H1 (cell line): Measurements from ENCODE around the gene SLC27A2. TPM values are rescaled to one million over a fixed set of nuclear protein-coding genes. Genes with fewer than 3 reads are reported as not detected.

Experiments
- CTCF ChIA-PET: fragments of 300-600 bp; sonication (Branson Sonifier 250); formaldehyde crosslinking; loops from one replicate; lab custom pipeline; 2021; ENCODE audit not compliant: partially characterized antibody; lab: Charles Lee
- POLR2A ChIA-PET: fragments of 300-600 bp; sonication (Branson Sonifier 250); formaldehyde crosslinking; loops from one replicate; lab custom pipeline; 2021; ENCODE audit warnings: inconsistent platforms; ENCODE audit not compliant: partially characterized antibody; lab: Charles Lee
- DNase-seq, 2 experiments: peaks; one replicate each; pipeline versions ENCODE4 v3.0.0 to v3.0.0-alpha.2; 2010 to 2022; ENCODE audit warnings: low spot score in 2 of 2, low read depth in 1 of 2, mixed read lengths in 1 of 2
- FAIRE-seq: peaks from 2 replicates; lab custom pipeline; 2011; peaks lifted over from hg19 to GRCh38; lab: Jason Lieb, UNC
- H2AFZ ChIP-seq: 2 replicates; pipeline ENCODE4 v1.8.1; 2012; ENCODE audit warnings: low read length, inconsistent platforms
- H2AK5ac ChIP-seq: 2 replicates; pipeline ENCODE4 v1.6.1; 2013; ENCODE audit warnings: low read depth, low read length
- H2BK120ac ChIP-seq: replicated peaks from 2 replicates; pipeline ENCODE3; 2013; ENCODE audit warnings: low read depth, low read length, inconsistent platforms
- H2BK12ac ChIP-seq: 2 replicates; pipeline ENCODE4 v1.6.1; 2013; ENCODE audit warnings: low read depth, low read length
- H2BK15ac ChIP-seq: 2 replicates; pipeline ENCODE4 v1.6.1; 2013; ENCODE audit warnings: low read length
- H2BK20ac ChIP-seq: 2 replicates; pipeline ENCODE4 v1.6.1; 2013; ENCODE audit warnings: low read length
- H2BK5ac ChIP-seq: 2 replicates; pipeline ENCODE4 v1.6.1; 2013; ENCODE audit warnings: low read depth, low read length
- H3K14ac ChIP-seq: 2 replicates; pipeline ENCODE4 v1.6.1; 2013; ENCODE audit warnings: inconsistent platforms; ENCODE audit not compliant: insufficient read length
- H3K18ac ChIP-seq: 2 replicates; pipeline ENCODE4 v1.6.1; 2013; ENCODE audit warnings: low read length; ENCODE audit errors: extremely low read depth
- H3K23ac ChIP-seq: 2 replicates; pipeline ENCODE4 v1.6.1; 2013; ENCODE audit warnings: inconsistent platforms; ENCODE audit not compliant: insufficient read length
- H3K23me2 ChIP-seq: 2 replicates; pipeline ENCODE4 v1.6.1; 2013; ENCODE audit warnings: low read depth, low read length
- H3K27ac ChIP-seq: 2 replicates; pipeline ENCODE4 v1.6.1; 2011; ENCODE audit warnings: low read depth, low read length, inconsistent platforms
- H3K27me3 ChIP-seq, 4 experiments: replicated peaks in 1 of 4; 1 replicate in 1 of 4; 2 replicates in 3 of 4; pipeline versions ENCODE4 v1.6.1 to v1.8.1; 2011 to 2013; ENCODE audit warnings: low read length in 3 of 4, mild to moderate bottlenecking in 3 of 4, inconsistent platforms in 2 of 4, mixed read lengths in 2 of 4, moderate library complexity in 1 of 4; ENCODE audit not compliant: control insufficient read depth in 3 of 4, insufficient read depth in 3 of 4; ENCODE audit errors: extremely low read depth in 1 of 4
- H3K36me3 ChIP-seq, 4 experiments: 2 replicates each; pipeline versions ENCODE4 v1.6.1 to v1.8.1; 2011 to 2013; ENCODE audit warnings: mild to moderate bottlenecking in 4 of 4, low read length in 3 of 4, moderate library complexity in 2 of 4, control low read depth in 1 of 4, inconsistent platforms in 1 of 4; ENCODE audit not compliant: insufficient read depth in 4 of 4, control insufficient read depth in 2 of 4
- H3K4ac ChIP-seq: replicated peaks from 2 replicates; pipeline ENCODE3; 2013; ENCODE audit warnings: low read length, low read depth, mixed read lengths, inconsistent platforms; ENCODE audit not compliant: insufficient read length
- H3K4me1 ChIP-seq, 4 experiments: replicated peaks in 1 of 4; 1 replicate in 1 of 4; 2 replicates in 3 of 4; pipeline versions ENCODE4 v1.6.1 to v1.8.1; 2011 to 2013; ENCODE audit warnings: low read length in 3 of 4, inconsistent platforms in 2 of 4, mixed read lengths in 1 of 4; ENCODE audit not compliant: insufficient read depth in 4 of 4, control insufficient read depth in 3 of 4
- H3K4me2 ChIP-seq, 2 experiments: 2 replicates each; pipeline versions ENCODE4 v1.6.1 to v1.8.1; 2011 to 2013; ENCODE audit warnings: low read depth in 2 of 2, low read length in 2 of 2, control low read depth in 1 of 2, inconsistent platforms in 1 of 2, mild to moderate bottlenecking in 1 of 2; ENCODE audit not compliant: insufficient read depth in 1 of 2
- H3K4me3 ChIP-seq, 4 experiments: fragments of 200-600, 300-600 bp in 1 of 4; sonication (generic), shearing (Covaris generic), sonication (Bioruptor Twin) in 1 of 4; 2 replicates each; pipeline versions ENCODE4 v1.5.1 to v1.8.1; 2011 to 2016; ENCODE audit warnings: low read length in 4 of 4, low read depth in 3 of 4, control low read depth in 2 of 4, inconsistent platforms in 2 of 4, mild to moderate bottlenecking in 2 of 4, mixed read lengths in 1 of 4, moderate library complexity in 1 of 4; ENCODE audit not compliant: insufficient read depth in 2 of 4; ENCODE audit errors: extremely low read depth in 1 of 4
- H3K56ac ChIP-seq: replicated peaks from 2 replicates; pipeline ENCODE3; 2013; ENCODE audit warnings: low read depth, mild to moderate bottlenecking, mixed read lengths, low read length, inconsistent platforms; ENCODE audit not compliant: insufficient read length
- H3K79me1 ChIP-seq: 2 replicates; pipeline ENCODE4 v1.6.1; 2013; ENCODE audit warnings: low read depth, low read length, control low read depth
- H3K79me2 ChIP-seq, 2 experiments: 2 replicates each; pipeline versions ENCODE4 v1.6.1 to v1.8.1; 2012 to 2013; ENCODE audit warnings: low read length in 2 of 2, mild to moderate bottlenecking in 2 of 2, inconsistent platforms in 1 of 2; ENCODE audit not compliant: insufficient read depth in 2 of 2, control insufficient read depth in 1 of 2
- H3K9ac ChIP-seq, 4 experiments: replicated peaks in 1 of 4; 1 replicate in 1 of 4; 2 replicates in 3 of 4; pipeline versions ENCODE4 v1.6.1 to v1.8.1; 2011 to 2013; ENCODE audit warnings: low read depth in 3 of 4, low read length in 3 of 4, control low read depth in 2 of 4, mild to moderate bottlenecking in 2 of 4, moderate library complexity in 2 of 4, inconsistent platforms in 1 of 4; ENCODE audit errors: extremely low read depth in 1 of 4
- H3K9me3 ChIP-seq, 2 experiments: 2 replicates each; pipeline versions ENCODE4 v1.6.1 to v1.8.1; 2012 to 2013; ENCODE audit warnings: mild to moderate bottlenecking in 2 of 2, moderate library complexity in 2 of 2, control low read depth in 1 of 2, inconsistent platforms in 1 of 2, low read depth in 1 of 2, low read length in 1 of 2, mixed read lengths in 1 of 2; ENCODE audit not compliant: insufficient read depth in 2 of 2
- H4K20me1 ChIP-seq, 2 experiments: replicated peaks in 1 of 2; 2 replicates each; pipeline versions ENCODE3 to v1.8.1; 2011 to 2013; ENCODE audit warnings: inconsistent platforms in 2 of 2, low read length in 2 of 2, mild to moderate bottlenecking in 1 of 2; ENCODE audit not compliant: insufficient read depth in 2 of 2, control insufficient read depth in 1 of 2
- H4K5ac ChIP-seq: 2 replicates; pipeline ENCODE4 v1.6.1; 2013; ENCODE audit warnings: low read length, low read depth, mixed read lengths, inconsistent platforms; ENCODE audit not compliant: insufficient read length
- H4K8ac ChIP-seq: 2 replicates; pipeline ENCODE4 v1.8.0; 2013; ENCODE audit warnings: mild to moderate bottlenecking, moderate library complexity, low read length, inconsistent platforms; ENCODE audit not compliant: insufficient read depth; ENCODE audit errors: extremely low read depth
- H4K91ac ChIP-seq: replicated peaks from 2 replicates; pipeline ENCODE3; 2013; ENCODE audit warnings: low read length, mixed read lengths, inconsistent platforms; ENCODE audit not compliant: insufficient read length
- CHD1 ChIP-seq: IDR thresholded peaks from 2 replicates; pipeline ENCODE4 v1.6.1; 2012; ENCODE audit warnings: low read depth, low read length, improper control_type of control experiment
- CTCF ChIP-seq, 3 experiments: IDR thresholded peaks; 1 replicate in 2 of 3; 2 replicates in 1 of 3; pipeline versions ENCODE4 v1.5.1 to v1.6.1; 2011; ENCODE audit warnings: low read length in 3 of 3, mild to moderate bottlenecking in 3 of 3, inconsistent platforms in 2 of 3, low read depth in 1 of 3, moderate library complexity in 1 of 3; ENCODE audit not compliant: insufficient read depth in 1 of 3; ENCODE audit errors: control extremely low read depth in 1 of 3
- KDM4A ChIP-seq: IDR thresholded peaks from one replicate; pipeline ENCODE4 v1.7.1; 2012; ENCODE audit warnings: low read depth, mild to moderate bottlenecking, moderate library complexity, low read length, inconsistent platforms; ENCODE audit not compliant: severe bottlenecking
- MAX ChIP-seq: IDR thresholded peaks from 2 replicates; pipeline ENCODE4 v1.6.1; 2012; ENCODE audit warnings: inconsistent platforms
- RAD21 ChIP-seq, 2 experiments: IDR thresholded peaks in 1 of 2; conservative IDR thresholded peaks in 1 of 2; 2 replicates each; pipeline ENCODE4 v1.6.1; 2011; ENCODE audit warnings: low read depth in 2 of 2, low read length in 2 of 2, improper control_type of control experiment in 1 of 2, inconsistent platforms in 1 of 2, mild to moderate bottlenecking in 1 of 2, moderate library complexity in 1 of 2
- RBBP5 ChIP-seq: IDR thresholded peaks from 2 replicates; pipeline ENCODE4 v1.7.1; 2012; ENCODE audit warnings: low read depth, mild to moderate bottlenecking, inconsistent platforms, low read length, moderate library complexity, borderline replicate concordance
- TBP ChIP-seq: IDR thresholded peaks from 2 replicates; pipeline ENCODE4 v1.6.1; 2011; ENCODE audit warnings: low read depth, low read length, improper control_type of control experiment
- TEAD4 ChIP-seq: IDR thresholded peaks from 2 replicates; pipeline ENCODE4 v1.6.1; 2012; ENCODE audit warnings: low read depth, low read length, inconsistent platforms, mixed read lengths
- USF2 ChIP-seq: IDR thresholded peaks from 2 replicates; pipeline ENCODE4 v1.6.1; 2011; ENCODE audit warnings: low read length, improper control_type of control experiment
- WGBS, 2 experiments: shearing (Covaris generic) in 1 of 2; methylation state at CpG; one replicate each; pipeline versions ENCODE4 v1.1.6 to v1.1.7; 2013 to 2015; ENCODE audit warnings: low lambda C conversion rate in 2 of 2, mixed read lengths in 2 of 2, inconsistent platforms in 1 of 2, low coverage in 1 of 2, missing lambda C conversion rate in 1 of 2; ENCODE audit not compliant: insufficient replicate concordance in 2 of 2, insufficient coverage in 1 of 2, insufficient read length in 1 of 2; ENCODE audit errors: extremely low coverage in 1 of 2, missing lambda C conversion rate in 1 of 2; 5-methylcytosine and 5-hydroxymethylcytosine counted together
- polyA plus RNA-seq, 7 experiments: library from polyadenylated mRNA; depleted of rRNA in 3 of 7; stranded (reverse) in 5 of 7; unstranded in 2 of 7; fragments of >200 nt in 5 of 7; fragments of 200-250 nt in 2 of 7; gene quantifications; 1 replicate in 5 of 7; 2 replicates in 1 of 7; 4 replicates in 1 of 7; pipeline versions ENCODE4 v1.2.1 to v1.2.3, GENCODE V29; 2011 to 2013; ENCODE audit warnings: missing spikeins in 2 of 7, mixed read lengths in 2 of 7
- total RNA-seq: library from RNA; stranded (reverse); fragmentation: NEBNext Ultra II Directional; extraction: Animal tissue kit (Norgen Biotek cat#: 25700); gene quantifications from 2 replicates; pipeline ENCODE4 v1.2.1, GENCODE V29; 2021

Gene SLC27A2
- total and polyA plus RNA-seq, 2 of the 8 experiments (the other 6 are each of a cell fraction or from before 2014, with no cell fraction given): 5.6 to 5.8 TPM

GRCh38 chr15:50228866-50229265 lies 46.9 kb downstream of the SLC27A2 start:
- WGBS, 2 experiments: 93% methylated on average over 3 of the region's 3 CpGs; no CpG with 5 or more reads in 1 of the 2 experiments
- TF ChIP-seq TBP (no peak), USF2 (no peak), KDM4A (no peak), RBBP5 (no peak), CTCF (IDR thresholded peaks at IDR 0.05; ENCODE audit: control extremely low read depth in 1 of 3, insufficient read depth in 1 of 3, low read depth in 1 of 3, low read length in 3 of 3) (no peak), RAD21 (IDR thresholded peaks at IDR 0.05 in 1 of 2, conservative IDR thresholded peaks at IDR 0.05 in 1 of 2; ENCODE audit: low read depth in 2 of 2, low read length in 2 of 2) (no peak), TEAD4 (no peak), CHD1 (no peak), MAX (no peak)

More at GRCh38 chr15:50228866-50229265, 46.9 kb downstream of the SLC27A2 start:
- ChIA-PET POLR2A (no interaction called here), CTCF (interaction anchor here (0.9 to 1.7 kb wide), 5 partner anchors 11 to 46 kb away, joined by 3 to 7 read pairs (median 4); no protein-coding TSS in a partner anchor)
- Histone ChIP-seq H4K5ac (no peak overlapping the region), H3K79me1 (no peaks in the 10 kb centered on the region), H2BK120ac (no peak overlapping the region), H3K27ac (no peak overlapping the region), H3K27me3 (no peaks in the 10 kb centered on the region), H2BK15ac (no peak overlapping the region), H2AK5ac (no peak overlapping the region), H3K4me2 (no peak overlapping the region), H3K4me1 (no peaks in the 10 kb centered on the region), H3K36me3 (peaks cover 0 to 3% (median 0%) of the 10 kb centered on the region in 4 experiments; a peak in 2 of 8 replicates), H3K4ac (no peak overlapping the region), H2BK20ac (no peak overlapping the region), H2BK12ac (no peak overlapping the region), H3K23ac (no peak overlapping the region), H3K4me3 (no peak overlapping the region), H3K9ac (no peak overlapping the region), H4K8ac (no peak overlapping the region), H4K20me1 (no peaks in the 10 kb centered on the region), H3K79me2 (no peaks in the 10 kb centered on the region; a peak in 1 of 4 replicates), H3K18ac (no peak overlapping the region), H3K56ac (no peak overlapping the region), H4K91ac (no peak overlapping the region), H3K9me3 (no peaks in the 10 kb centered on the region), H3K23me2 (no peaks in the 10 kb centered on the region), H3K14ac (no peak overlapping the region), H2AFZ (no peak overlapping the region), H2BK5ac (no peak overlapping the region)
- FAIRE-seq (no peak), DNase-seq (no peak)
